GM18861 (cell line): ENCODE measurements around the gene CFAP100.

Source experiments
- ATAC-seq: cut with Tn5 transposase; IDR thresholded peaks from one replicate; pipeline ENCODE4 v1.9.1; 2021; ENCODE audit not compliant: unreplicated experiment

CFAP100 gene

DNA sequence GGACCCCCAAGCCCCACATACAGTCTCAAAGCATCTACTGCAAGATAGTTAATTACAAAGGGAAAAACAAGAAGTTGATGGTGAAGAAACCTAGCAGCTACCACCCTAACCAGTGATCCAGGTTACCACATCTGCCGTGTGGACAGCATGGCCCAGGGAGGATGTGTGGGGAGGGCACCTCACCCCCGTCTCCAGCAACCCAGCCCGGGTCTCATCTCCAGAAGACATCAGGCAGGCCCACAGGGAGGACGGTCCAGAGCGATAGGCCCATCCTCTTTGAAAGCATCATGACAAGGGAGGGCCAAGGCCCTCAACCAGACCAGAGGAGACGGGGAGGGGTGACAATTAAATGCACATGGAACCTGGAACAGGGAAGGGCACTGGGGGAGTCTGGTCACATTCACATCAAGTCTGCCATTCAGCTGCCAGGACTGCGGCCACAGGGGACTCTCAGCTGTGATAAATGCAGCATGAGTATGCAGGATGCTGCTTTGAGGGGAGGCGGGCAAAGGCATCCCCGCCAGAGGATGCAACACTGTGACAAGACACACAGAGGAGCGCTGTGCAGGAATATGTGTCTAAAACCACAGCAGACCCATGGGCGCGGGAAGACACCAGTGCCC lies 62.2 kb downstream of the CFAP100 start:
- ATAC-seq: no peak

DNA sequence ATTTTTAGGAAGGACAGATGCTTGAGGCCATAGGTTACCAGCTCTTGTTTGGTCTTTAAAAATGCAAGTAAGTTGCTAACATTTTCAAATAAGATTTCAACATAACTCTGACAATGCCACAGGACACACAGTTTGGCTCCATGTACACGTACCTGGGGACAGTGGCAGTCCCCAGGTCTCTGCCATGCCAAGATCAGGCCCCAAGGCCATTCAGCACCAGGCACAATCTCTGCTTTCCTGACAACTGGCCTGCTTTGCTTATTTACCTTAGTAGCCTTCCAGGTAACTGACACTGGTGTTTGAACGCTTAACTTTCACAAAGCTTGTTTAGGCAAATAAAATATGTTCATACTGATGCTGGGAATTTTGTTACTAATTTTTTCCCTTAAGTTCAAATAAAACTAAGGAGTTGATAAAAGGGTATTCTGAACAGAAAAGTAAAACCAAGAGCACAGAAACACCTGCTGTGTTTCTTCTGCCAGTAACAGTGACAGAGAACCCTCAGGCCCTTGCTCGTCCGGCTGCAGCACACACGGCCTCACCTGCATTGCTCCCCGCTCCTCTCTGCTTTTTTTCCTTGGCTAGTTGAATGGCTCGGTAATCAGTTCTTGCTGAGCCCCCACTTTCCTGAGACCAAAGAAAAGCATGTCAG lies 64.5 kb downstream of the CFAP100 start:
- ATAC-seq: no peak

DNA sequence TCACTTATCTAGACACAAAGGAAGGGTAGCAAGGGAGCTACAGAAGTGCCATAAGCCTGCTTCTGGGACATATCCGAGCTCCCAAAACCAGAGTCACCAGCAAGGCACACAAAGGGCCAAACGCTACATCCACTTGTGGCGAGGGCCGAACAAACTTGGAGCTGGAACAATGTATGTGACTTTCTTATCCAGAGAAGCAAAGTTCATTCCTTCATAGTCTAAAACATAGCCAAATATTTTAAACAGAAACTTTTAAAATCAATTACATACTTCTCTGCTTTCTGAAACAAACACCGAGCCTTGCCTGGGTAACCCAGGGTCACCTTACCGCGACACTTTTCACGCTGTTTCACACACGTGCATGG lies 65.0 kb downstream of the CFAP100 start:
- no peak for ATAC-seq

DNA sequence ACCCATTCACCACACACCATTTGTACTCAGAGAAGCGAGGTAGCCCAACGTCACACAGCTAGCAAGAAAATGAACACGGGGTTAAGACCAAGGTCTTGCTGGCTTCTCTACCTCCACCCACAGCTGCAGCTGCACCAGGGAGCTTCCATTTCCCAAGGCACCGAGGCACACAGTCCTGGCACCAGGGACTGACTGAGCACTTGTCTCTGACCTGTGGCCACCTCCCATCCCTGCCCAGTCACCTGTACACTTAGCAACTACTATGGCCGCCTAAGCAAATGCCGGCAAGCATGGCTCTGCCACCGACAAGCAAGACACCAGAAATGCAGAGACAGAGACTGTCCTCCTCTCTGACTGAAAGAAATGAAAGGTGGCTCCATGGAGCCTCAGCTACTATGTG lies 65.7 kb downstream of the CFAP100 start:
- no peak for ATAC-seq

DNA sequence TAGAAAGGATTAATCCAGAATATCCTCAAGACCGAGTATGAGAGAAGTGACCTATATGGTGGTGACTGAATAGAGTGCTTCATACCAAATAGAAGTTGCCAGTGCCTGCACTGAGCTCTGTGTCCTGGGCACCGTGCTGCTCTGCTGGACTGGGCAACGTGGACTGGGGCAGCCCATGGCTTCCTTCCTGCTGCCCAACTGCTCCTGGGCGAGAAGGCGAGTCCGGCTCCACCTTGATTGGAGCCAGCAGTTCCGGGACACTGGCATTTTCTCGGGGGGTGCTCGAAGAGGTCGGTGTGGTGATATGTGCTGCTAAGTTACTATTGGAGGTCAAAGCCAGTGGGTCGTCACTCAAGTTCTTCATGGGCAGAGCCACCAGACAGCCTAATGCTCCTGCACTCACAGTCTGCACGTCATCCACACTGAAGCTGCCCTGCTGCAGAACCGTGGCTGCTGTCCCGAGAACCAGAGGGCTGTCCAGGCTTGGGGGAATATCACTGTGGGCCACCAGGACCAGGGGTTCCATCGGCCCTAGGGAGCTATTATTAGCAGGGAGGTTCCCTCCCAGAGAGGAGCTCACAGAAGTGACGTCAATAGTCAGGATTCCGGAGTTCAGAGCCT lies 66.9 kb downstream of the CFAP100 start:
- no peak for ATAC-seq

DNA sequence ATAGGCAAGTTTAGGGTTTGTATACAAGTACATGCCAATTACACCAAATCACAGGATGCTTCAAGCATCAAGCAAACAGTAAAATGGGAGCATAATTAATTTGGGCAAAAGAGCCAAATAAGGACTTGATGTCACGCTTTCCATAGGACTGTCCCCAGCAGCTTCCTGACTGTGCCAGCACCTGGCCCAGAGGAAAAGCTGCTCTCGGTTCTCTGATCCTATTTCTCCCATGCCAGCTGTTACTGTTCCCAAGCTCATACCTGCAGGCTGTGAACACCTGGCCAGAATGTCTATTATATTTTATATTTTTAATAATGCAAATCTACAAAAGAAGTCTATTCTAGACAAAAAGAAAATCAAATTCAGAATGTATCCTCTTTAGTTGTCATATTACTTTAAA lies 68.8 kb downstream of the CFAP100 start:
- no peak for ATAC-seq

DNA sequence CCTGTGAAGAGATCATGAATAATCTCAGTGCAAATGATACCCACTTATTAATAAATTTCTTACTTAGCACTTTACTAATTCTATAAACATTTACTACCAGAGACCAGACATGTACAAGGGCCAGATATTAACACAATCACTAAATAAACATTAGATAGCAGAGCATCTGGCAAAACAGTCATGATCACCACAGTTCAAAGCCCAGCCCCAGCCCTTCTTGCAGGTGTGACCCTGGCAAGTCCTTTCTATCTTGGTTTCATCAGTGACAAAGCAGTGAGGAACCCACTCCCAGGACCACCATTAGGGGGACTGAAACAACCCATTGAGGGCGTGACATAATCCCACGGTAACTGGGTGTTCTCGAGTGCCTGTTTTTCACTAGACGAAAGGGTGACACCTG lies 69.4 kb downstream of the CFAP100 start:
- ATAC-seq: no peak

DNA sequence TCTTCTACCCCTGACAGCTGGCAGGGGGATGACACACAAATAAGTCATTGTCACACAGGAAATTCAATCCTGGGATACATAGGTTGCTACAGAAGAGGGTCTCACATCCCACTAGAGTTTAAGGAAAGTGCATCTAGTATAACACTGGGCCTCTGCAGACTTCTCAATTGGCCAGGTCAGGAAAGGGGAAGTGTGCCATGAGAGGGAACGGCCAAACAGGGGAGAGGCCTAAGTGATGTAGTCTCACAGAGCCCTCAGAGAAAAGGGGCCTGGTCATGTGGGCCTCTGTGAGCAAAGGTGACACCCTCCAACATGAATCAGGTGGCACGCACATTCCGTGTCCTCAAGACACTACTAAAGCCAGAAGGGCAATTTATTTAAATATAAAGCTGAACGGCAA lies 69.8 kb downstream of the CFAP100 start:
- no peak for ATAC-seq

DNA sequence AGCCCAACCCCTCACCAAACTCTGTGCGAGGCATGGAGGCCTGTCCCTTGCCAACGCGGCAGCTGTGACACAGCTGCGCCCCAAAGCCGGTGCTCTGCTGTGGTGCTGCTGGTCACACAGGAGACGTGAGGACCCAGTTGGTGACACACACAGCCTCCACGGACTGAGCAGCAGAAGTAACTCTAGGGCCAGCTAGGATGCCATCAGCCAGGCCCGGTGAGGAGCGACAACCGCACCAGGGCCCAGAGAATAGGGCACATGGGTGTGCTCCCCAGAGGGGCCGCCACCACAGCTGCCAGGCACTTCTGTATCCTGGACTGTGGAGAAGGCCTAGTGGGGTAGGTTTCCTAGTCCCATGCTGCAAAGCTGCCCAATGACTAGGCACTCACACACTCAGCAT lies 70.3 kb downstream of the CFAP100 start:
- ATAC-seq: no peak

DNA sequence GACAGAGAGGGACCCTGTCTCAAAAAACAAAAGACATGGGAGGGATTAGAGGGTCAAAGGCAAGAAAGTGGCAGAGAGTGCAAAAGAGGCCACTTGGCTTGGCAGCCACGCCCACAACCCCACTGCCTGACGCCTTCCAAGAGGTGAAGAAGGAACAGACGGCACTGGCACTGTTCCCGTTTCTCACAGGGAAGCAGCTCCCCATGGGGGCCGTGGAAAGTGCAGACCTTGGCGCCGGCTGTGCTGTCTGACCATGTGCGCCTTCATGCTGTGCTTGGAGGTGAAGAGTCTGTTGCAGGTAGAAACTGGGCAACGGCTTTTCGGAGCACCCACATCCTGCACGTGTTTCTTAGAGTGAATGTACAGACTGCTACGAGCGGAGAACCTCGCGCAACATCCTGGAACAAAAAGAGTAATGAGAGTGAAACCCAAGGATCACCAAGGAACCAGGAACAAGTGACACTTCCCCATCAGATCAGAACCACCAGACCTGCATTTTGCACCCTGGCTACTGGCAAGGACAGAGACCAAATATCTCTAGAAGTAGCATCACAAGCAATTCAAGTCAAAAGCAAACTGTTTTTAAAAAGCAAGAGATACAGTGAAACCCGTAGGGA lies 71.3 kb downstream of the CFAP100 start:
- no peak for ATAC-seq

DNA sequence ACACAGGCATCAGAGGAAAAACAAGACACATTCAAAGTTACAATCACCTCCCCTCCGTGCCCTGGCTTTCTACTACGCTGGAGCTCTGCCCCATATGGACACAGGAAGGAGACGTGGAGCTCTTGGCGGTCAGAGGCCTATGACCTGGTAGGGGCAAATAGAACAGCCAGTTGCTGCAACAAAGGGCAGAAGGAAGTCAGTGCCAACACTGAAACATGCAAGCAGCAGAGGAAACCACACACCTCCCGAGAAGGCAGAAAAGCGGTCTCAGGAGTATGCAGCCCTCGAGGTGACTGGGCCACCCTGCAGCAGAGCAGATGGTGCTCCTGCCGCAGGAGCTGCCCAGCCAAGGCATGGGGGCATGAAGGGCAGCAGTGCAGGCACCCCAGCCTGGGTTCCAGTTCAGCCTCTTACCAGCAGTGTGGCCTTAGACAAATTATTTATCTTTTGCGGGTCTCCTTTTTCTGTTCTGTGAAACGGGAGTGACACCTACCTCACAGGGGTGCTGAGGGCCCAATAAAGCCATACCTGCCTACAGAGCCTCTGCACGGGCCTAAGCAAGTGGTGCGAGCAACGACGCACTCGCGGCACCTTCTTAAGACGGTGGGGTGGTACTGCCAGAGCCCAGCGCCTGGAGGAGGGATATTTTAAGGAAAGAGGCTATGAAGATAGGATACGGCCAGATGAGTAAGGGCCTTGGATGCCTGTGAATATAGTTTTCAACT lies 72.3 kb downstream of the CFAP100 start:
- no peak for ATAC-seq

DNA sequence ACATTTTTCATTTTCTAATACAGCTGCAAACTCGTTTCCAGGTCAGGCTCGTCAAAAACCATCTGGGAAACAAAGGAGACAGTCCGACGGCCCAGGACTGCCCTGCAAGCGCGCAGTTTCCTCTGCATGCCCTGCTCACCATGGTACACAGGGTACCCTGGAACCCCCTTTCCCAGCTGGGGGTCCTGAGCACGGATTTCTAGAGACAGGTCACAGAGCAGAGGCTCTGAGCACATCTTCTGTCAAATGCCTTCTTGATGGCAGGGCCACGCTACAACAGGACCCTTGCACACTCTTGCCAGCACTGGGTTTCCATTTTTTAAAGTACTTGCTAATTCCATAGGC lies 72.9 kb downstream of the CFAP100 start:
- no peak for ATAC-seq

DNA sequence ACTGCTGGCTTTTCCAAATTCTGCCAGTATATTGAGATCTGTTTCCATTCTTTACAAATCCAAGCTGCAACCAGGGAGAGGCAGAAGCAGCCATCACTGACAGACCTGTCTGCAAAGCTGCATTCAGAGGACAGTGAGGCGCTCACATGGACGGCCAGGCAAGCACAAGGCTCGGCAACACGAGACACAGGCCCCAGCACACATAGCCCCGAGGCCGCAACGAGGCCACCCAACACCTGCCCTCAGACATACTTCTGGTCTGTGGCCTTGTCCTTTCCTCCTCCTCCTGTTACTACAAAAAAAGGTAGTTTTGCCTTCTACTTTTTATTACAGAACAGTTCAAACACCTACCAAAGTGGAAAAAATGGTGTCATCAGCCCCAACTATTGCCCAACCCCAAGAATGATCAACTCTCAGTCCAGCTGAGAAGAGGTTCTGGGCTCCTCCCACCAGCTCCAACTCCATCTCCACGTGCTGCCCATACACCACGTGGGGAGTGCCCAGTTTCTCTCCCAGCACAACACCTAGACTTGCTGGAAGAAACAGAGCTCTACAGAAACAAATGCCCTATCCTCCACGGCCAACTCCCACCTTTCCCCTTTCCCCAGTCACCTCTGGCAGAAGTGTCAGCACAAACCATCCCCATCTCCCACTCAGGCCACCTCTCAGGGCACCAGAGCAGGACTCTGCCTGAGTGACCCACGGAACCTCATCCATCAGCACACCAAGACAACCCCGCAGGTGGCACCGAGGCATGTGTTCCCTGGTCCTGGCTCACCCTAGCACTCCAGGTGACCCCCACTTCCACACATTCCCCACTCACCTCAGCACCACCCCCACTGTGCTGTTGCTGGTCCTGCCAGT lies 73.6 kb downstream of the CFAP100 start:
- ATAC-seq: no peak

DNA sequence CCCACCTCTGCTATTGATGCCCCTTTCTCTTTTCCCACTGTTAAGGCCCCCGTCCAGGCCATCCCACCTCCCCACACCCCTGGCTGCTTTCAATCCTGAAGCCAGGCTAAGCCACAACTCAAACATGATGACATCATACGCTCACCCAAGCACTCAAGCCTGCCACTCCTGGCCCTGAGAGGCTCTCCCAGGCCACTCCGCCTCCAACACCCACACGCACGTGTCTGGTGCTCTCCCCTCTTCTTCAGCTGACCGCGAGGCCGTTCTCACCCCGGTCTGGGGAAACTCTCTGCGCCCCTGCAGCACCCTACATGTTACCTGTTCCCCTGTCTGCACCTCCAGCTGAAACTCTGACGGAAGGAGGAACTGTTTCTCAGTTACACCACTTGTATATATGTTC lies 74.8 kb downstream of the CFAP100 start:
- ATAC-seq: no peak

DNA sequence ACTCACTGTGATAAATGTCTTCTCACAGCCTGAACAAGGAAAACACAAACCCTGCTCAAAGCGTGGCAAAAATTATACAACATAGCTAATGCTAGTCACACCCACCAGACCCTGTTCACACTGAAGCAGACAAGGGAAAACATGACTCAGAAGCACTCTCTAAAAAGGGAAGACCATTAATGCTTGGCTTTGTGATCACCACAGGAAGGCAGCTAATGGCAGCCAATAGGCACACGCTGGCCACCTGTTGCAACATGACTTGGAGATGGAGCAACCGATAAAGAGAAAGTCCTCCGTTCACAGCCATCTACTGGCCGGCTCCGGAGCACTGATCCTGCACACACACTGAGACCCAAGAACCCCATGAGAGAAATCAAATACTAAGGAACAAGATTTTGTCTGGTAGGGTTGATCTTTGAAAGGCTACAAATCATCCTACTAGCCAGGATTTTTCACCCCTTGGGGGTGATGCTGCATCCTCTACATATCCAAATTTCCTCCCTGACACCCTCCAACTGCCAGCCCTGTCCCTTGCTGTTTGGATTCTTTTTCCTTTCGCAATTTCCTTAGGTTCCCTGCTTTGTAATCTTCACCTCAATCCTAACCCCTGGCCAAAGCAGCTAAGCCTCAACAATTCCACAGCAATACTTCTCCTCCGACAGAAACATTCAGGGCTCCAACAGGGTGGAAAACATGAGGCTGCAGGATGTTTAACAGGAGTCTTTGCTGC lies 77.7 kb downstream of the CFAP100 start:
- ATAC-seq: no peak

DNA sequence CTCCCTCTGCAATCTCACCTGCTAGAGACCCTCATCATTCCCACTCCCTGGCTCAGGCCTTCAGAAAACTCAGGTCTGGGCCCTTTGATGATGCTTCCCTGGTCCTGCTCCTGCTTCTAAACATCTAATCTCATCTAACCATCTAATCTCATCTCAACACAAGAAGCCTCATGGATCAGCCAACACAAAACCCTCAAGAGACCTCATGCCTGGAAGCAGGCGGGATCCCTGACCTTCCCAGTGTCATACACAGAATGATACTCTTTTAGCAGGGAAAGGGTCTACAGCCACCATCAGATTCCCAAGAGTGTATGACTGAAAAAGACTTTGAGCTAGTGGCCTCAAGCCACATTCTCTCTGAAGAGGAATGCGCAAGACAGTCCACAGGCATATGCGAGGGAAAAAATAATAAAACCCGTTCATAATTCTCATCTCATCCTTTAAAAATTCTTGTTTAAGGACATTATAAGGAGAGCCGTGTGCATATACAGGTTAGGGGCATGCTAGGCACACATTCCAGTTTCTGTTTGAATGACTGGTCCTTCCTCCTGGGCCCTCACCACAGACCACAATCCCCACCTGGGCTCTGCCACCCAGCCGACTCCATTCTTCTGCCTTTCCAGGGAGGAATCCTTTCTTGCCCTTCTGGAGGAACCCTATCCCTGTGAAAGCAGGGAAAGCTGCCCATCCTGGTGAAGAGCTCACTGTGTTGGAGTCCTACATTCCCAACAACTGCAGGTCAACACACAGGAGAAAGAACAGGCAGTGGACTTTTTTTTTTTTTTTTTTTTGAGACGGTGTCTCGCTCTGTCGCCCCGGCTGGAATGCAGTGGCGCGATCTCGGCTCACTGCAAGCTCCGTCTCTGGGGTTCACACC lies 78.8 kb downstream of the CFAP100 start:
- ATAC-seq: no peak

DNA sequence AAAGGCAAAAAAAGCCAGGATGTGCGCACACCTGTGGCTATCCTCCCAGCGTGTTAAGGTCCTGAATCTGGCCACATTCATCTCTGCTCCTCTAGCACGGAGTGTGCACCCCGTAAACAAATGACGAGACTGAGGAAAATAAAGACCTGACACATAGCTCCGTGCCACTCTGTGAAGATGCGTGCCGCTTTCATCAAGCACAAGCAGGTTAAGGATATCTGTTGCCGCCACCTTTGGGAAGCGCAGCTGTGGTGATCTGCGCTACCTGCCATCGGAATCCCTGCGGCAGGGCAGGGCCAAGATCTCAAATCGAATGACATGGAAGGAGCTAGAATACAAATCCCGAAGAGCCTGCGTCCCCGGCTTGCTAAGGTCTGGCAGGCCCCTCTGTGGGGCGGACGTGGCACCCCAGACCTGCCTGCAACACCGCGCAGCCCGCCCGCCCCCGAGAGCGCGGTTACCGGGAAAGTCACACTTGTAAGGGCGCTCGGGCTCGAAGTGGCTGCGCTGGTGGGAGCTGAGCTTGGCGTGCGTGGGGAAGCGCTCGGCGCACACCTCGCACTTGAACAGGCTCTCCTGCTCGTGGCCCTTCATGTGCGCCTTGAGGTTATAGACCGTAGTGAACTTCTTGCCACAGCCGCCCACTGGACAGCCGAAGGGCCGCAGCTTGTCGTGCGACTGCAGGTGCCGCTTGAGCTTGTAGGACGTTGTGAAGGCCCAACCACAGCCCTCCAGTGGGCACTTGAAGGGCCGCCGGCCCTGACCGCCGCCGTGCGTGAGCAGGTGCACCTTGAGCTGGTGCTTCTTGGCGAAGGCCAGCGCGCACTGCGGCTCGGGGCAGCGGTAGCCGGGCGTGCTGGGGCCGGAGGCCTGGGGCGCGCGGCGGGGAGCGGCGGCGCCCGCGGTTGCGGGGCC lies 80.0 kb downstream of the CFAP100 start:
- ATAC-seq: peak; percentile 8
